GM19468 (cell line): ENCODE data around the gene DGLUCY.
"Not testable (repeated sequence)": the region's sequence is repeated elsewhere in the genome, so short reads cannot be mapped to it uniquely, and the experiment has no call there.

ENCODE experiments used
- ATAC-seq: cut with Tn5 transposase; IDR thresholded peaks from one replicate; pipeline ENCODE4 v1.9.1; 2021; ENCODE audit warnings: mild to moderate bottlenecking, moderate library complexity, moderate number of reproducible peaks; ENCODE audit not compliant: unreplicated experiment; ENCODE audit errors: extremely low read depth

Gene DGLUCY

GRCh38 chr14:91159182-91159581 is 45.3 kb downstream of the DGLUCY start:
- no peak for ATAC-seq

GRCh38 chr14:91159906-91160305 is 46.0 kb downstream of the DGLUCY start:
- ATAC-seq = no peak

- no peak for ATAC-seq
Measured at GRCh38 chr14:91163316-91163715, 49.4 kb downstream of the DGLUCY start.

GRCh38 chr14:91164676-91165075 is 50.8 kb downstream of the DGLUCY start:
- no peak for ATAC-seq

GRCh38 chr14:91167380-91167770 is 53.5 kb downstream of the DGLUCY start:
- no peak for ATAC-seq

- no peak for ATAC-seq
Measured at GRCh38 chr14:91169951-91170350, 56.1 kb downstream of the DGLUCY start.

GRCh38 chr14:91170504-91171121 is 56.7 kb downstream of the DGLUCY start:
- ATAC-seq = no peak

- no peak for ATAC-seq
Measured at GRCh38 chr14:91171291-91171690, 57.4 kb downstream of the DGLUCY start.

- ATAC-seq = no peak
Measured at GRCh38 chr14:91173221-91173670, 59.4 kb downstream of the DGLUCY start.

- ATAC-seq = no peak
Measured at GRCh38 chr14:91173904-91174303, 60.0 kb downstream of the DGLUCY start.

- no peak for ATAC-seq
Measured at GRCh38 chr14:91175291-91176201, 61.7 kb downstream of the DGLUCY start.

GRCh38 chr14:91177073-91178034 is 63.5 kb downstream of the DGLUCY start:
- ATAC-seq = no peak

- ATAC-seq = no peak
Measured at GRCh38 chr14:91180611-91181010, 66.7 kb downstream of the DGLUCY start.

GRCh38 chr14:91182753-91183152 is 68.9 kb downstream of the DGLUCY start:
- not testable (repeated sequence) for ATAC-seq

GRCh38 chr14:91184559-91184958 is 70.7 kb downstream of the DGLUCY start:
- no peak for ATAC-seq

GRCh38 chr14:91185721-91186120 is 71.8 kb downstream of the DGLUCY start:
- no peak for ATAC-seq

- ATAC-seq = no peak
Measured at GRCh38 chr14:91186515-91187066, 72.7 kb downstream of the DGLUCY start.

- no peak for ATAC-seq
Measured at GRCh38 chr14:91187271-91187670, 73.4 kb downstream of the DGLUCY start.

GRCh38 chr14:91190853-91191252 is 77.0 kb downstream of the DGLUCY start:
- ATAC-seq = no peak

- no peak for ATAC-seq
Measured at GRCh38 chr14:91193069-91193468, 79.2 kb downstream of the DGLUCY start.
